Activated CD8-positive, alpha-beta memory T cell treated with anti-CD3 and anti-CD28 coated beads, Interleukin-2, amount 50 U/mL, for 24 hours (primary cell): ENCODE measurements around the gene CFAP92.
"Not testable (repeated sequence)": the region's sequence is repeated elsewhere in the genome, so short reads cannot be mapped to it uniquely, and the experiment has no call there.

Experiments
- DNase-seq: peaks from one replicate; pipeline ENCODE4 v3.0.0-alpha.2; 2020; ENCODE audit errors: extremely low read depth

CFAP92 gene

GRCh38 chr3:128942161-128942952 is 51.5 kb downstream of the CFAP92 start:
- DNase-seq, result no peak

DNA sequence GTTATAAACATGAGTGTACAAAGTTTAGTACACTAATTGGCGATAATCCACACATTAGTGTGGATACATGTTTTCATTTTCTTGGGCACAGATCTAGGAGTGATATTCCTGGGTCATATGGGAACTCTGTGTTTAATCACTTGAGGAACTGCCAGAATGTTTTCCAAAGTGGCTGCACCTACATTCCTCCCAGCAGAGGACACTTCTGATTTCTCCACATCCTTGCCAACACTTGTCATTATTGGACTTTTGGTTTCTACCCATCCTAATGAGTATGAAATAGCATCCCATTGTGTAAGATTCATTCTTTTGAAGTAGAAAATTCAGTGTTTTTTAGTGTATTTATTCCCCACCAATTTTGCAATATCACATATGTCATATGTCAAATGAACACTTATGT is 53.6 kb downstream of the CFAP92 start:
- DNase-seq, result no peak

GRCh38 chr3:128936341-128936740 is 57.5 kb downstream of the CFAP92 start:
- no peak for DNase-seq

- no peak for DNase-seq
Measured at GRCh38 chr3:128935922-128936321, 58.0 kb downstream of the CFAP92 start.

DNA sequence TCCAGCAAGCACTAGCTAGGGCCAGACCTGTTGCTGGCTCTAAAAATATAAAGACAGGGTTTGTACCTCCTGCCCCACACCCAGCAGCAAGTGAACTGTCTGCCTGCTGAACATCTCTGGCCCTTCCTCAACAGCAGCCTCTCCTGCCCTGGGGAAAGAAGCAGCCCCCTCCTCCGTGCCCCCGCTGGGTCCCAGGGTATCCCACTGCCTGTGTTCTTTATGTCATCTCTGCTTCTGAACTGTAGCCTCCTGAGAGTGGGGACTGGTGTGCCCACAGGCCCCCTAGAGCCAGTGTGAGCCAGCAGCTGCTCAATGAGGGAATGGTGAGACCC is 60.0 kb downstream of the CFAP92 start:
- DNase-seq, result no peak

DNA sequence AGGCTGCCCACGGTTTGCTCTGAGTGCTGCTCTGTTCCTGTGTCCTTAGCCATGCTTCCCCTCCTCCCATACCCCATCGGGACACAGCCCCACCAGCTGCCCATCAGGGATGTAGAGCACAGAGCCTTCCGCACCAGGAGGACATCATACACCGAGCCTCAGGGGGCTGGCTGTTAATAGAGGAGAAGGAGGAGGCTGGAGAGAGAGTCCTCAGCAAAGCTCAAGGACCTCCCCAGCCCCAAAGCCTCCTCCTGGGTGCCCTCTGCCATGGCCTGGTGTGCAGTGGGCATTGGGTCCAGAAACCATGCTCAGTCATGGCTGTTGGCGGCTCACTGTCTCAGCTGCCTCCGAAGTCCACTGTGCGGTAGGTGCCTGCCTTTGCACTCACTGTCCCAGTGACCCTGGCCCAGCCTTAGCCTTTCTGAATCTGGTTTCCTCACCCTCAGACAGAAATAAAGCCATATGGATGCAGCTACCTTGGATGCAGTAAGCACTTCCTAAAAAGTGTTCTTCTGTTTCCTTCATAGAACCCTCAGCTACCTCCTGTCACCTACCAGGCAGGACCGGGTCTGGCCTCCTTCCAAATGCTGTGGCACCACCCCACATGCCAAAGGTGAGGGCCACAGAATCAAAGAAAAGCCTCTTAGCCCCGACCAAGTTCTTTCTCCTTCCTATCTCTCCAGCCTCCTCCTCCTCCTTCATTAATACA is 60.5 kb downstream of the CFAP92 start:
- no peak for DNase-seq

- no peak for DNase-seq
Measured at GRCh38 chr3:128932516-128933212, 61.2 kb downstream of the CFAP92 start.

DNA sequence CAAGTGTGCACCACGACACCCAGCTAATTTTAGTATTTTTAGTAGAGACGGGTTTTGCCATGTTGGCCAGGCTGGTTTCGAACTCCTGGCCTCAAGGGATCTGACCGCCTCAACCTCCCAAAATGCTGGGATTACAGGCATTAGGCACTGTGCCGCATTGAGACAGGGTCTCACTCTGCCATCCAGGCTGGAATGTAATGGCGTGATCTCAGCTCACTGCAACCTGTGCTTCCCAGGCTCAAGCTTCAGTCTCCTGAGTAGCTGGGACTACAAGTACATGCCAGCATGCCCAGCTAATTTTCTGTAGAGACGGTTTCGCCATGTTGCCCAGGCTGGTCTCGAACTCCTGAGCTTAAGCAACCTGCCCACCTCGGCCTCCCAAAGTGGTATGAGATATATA is 62.8 kb downstream of the CFAP92 start:
- no peak for DNase-seq

DNA sequence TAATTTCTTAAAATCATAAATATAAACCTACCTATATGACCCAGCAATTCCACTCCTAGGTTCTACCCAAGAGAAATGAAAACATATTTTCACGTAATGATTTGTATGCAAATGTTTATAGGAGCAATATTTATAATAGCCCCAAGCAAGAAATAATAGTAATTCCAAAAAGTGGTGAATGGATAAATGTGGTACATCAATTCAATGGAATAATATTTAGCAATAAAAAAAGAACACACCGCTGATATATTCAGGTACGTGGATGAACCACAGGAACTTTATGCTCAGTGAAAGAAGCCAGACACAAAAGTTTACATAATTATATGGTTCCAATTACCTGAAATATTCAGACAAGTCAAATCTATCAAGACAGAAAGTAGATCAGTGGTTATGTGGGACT is 64.5 kb downstream of the CFAP92 start:
- no peak for DNase-seq

DNA sequence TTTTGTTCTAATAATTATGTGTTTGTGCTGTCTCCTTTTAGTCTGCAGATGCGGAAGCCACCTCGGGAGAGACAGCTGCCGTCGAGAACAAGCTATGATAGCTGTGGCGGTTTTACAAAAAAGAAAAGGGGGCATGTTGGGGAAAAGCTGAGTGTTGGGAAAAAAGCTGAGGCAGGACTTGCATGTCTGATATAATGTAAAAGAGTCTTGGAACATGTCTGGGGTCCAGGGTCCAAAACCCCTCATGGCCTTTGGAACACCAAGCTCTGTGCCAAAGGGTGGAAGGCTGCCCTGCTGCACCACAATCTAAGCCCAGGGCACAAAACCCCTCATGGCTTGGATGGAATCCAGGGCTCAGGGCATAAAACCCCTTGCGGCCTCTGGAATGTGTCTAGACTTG is 69.9 kb downstream of the CFAP92 start:
- not testable (repeated sequence) for DNase-seq

- DNase-seq, result no peak
Measured at GRCh38 chr3:128923576-128923975, 70.3 kb downstream of the CFAP92 start.

GRCh38 chr3:128922804-128923459 is 70.9 kb downstream of the CFAP92 start:
- DNase-seq, result peak; percentile 24

GRCh38 chr3:128919988-128920387 is 73.9 kb downstream of the CFAP92 start:
- DNase-seq, result no peak

- DNase-seq, result no peak
Measured at GRCh38 chr3:128917291-128917690, 76.6 kb downstream of the CFAP92 start.

GRCh38 chr3:128914966-128915645 is 78.8 kb downstream of the CFAP92 start:
- no peak for DNase-seq

DNA sequence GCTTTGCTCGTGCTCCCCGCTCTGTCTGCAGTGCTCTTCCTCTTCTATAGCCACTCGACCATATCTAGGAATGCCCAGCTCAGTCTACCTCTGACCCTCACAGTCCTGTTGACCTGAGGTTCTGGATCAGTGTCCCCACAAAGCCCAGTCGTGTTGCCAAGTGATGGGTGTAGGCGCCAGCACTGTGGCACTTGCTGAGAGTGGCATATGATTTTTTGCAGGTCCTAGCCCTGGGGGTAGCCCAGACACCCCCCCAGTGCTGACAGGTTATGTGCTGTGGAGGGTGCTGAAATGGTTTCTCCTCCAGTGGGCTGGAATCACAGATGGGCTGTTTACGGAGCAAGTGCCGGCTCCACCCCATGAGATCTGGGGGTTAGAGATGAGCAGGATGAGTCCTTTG is 82.0 kb downstream of the CFAP92 start:
- no peak for DNase-seq

- DNase-seq, result no peak
Measured at GRCh38 chr3:128910006-128910405, 83.9 kb downstream of the CFAP92 start.

DNA sequence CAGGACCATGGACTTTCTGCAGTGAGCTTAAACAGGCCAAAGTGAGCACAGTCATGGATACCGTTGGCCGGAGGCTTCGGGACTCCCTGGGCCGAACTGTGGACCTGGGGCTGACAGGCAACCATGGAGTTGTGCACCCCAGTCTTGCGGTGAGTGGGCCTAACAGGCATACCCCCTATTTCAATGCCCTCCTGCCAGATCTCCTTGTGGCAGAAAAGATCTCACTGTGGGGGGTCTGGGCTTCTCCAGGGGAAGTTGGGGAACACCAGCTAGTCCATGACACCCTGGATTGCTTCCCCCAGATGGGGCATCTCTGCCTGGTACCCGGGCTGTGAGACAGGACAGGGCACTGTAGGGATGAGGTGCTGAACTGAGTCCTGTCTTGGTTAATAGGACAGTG is 84.9 kb downstream of the CFAP92 start:
- DNase-seq, result no peak

DNA sequence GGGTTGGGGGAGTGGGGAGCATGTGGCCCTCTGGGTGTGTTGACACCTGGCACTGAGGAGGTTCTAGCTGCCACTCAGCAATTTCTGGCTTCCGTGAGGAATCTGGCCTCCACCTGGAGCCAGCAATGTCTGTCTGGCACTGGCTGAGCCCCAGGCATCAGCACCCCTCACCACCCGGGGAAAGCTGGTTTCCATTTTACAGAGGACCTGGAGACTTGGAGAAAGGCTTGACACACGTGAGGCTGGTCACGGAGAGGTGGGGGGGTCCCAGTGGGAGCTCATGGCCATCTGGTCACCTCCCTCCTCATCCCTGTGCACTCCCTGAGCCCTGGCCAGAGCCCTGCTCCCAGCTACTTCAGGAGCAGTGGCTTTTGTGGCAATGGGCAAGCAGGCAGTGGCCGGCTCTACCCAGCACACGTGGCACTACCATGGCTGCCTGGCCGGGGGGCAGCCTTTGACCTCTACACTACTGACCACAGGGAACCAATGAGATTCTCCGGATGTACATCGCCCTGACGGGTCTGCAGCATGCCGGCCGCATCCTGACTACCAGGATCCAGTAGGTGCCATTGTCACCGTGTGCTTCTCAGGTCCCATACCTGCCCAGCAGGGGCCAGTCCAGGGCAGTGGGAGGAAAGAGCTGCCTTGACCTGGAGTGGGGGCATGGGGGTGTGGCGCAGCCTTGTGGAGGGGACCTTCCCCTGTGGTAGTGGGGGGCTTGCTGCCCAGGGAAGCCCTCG is 86.0 kb downstream of the CFAP92 start:
- DNase-seq, result no peak

- DNase-seq, result no peak
Measured at GRCh38 chr3:128906804-128907525, 86.9 kb downstream of the CFAP92 start.
